GM12872 (cell line): ENCODE measurements around the gene GARS1.

Source experiments
- CTCF ChIP-seq: IDR thresholded peaks from 3 replicates; pipeline ENCODE4 v1.5.1; 2011; ENCODE audit warnings: low read depth, mild to moderate bottlenecking, low read length, moderate library complexity; ENCODE audit not compliant: insufficient read depth

The GARS1 gene

DNA sequence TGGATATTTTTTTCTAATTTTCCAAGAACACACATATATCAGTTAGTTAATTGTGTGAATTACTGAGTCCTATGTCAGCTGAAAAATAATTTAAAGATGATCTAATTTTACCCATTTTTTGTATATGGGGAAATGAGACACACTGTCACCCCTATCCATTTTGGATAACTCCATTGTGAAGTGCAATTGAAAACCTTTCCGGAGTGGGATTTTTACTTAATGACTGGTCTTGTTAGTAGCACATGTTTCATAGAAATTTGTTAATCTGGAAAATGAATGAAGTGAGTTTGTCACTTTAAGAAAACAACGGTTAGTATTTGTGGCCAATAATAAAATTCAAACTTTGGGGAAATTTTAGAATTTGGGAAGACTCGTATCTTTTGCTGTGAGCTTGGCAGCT lies 2.0 kb downstream of the GARS1 start:
- TF ChIP-seq CTCF, result no peak

DNA sequence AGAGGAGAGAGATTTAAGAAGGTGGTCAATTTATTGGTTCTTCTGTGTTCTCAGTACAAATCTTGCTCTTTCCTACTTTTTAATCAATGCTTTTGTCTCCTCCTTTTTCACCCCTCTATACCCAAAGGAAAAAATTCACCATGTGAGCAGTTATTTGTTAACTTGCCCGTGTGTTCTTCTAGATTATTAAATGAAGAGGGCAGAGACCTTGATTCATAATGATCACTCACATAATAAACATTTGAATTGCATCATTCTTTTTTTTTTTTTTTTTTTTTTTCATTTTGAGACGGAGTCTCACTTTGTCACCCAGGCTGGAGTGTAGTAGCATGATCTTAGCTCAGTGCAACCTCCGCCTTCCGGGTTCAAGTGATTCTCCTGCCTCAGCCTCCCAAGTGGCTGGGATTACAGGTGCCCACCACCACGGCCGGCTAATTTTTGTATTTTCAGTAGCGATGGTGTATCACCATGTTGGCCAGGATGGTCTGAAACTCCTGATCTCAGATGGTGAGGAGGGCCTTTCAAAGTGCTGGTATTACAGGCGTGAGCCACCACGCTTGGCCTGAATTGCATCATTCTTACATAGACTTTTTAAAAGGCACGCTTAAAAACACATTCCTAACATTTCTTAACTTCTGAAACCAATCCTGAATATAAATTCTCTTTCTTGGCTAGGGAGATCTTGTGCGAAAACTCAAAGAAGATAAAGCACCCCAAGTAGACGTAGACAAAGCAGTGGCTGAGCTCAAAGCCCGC lies 3.6 kb downstream of the GARS1 start:
- no peak for TF ChIP-seq CTCF

GRCh38 chr7:30604901-30605300 lies 10.2 kb downstream of the GARS1 start:
- no peak for TF ChIP-seq CTCF

DNA sequence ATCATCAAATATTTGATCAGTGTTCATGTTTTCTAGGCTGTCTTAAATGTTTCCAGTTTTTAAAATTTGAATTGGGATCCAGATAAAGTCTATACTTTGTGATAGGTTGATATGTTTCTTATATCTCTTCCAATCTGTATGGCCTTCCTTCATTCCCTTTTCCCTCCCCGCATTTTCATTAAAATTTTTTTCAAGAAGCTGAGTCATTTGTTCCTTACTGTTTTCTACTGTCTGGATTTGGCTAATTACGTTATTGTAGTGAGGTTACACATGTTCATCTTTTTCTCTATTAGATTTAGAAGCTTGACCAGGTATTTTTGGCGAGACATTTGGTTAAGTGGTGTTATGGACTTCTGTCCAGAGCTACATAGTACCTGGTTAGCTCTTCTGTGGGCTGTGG lies 11.2 kb downstream of the GARS1 start:
- TF ChIP-seq CTCF, result no peak

GRCh38 chr7:30612658-30613265 lies 18.1 kb downstream of the GARS1 start:
- TF ChIP-seq CTCF, result no peak

DNA sequence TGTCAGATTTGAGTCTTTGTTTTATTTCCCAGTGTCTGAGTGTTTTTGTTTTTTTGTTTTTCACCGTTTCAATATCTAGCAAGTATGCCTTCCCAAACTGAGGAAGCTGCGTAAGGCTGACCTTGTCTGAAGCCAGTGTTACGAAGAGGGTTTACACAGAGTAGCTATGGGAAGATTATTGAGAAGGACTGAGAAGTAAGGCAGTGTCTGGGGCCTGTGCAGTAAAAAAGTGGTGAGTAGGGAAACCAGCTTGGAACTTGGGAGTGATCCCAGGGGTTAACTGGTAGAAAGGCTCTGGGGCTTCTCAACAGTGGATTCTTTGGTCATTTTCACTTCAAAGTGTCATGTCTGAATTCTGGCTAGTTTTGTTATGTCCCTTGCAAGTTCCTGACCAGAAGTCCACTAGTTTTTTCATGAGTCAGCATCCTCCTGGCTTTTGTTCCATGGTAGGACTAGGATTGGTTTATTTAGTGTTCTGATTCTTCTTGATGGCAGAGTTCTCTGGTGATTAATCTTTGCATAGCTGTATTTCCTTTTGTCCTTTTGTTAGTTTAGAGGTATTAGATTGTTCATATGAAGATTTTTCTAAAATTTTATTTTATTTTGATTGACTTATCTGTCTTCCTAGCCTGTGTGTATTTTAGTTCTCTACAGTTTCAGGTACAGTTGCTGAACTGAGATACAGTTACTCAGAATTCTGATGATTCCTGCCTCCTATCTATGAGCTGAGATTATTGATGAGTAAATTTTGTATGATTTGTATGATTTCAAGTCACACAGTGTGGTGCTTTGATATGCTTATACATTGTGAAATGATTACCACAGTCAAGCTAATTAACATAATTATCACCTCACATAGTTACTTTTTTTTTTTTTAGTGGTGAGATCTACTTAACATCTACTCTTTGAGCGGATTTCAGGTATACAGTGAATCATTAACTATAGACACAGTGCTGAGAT lies 19.0 kb downstream of the GARS1 start:
- no peak for TF ChIP-seq CTCF

DNA sequence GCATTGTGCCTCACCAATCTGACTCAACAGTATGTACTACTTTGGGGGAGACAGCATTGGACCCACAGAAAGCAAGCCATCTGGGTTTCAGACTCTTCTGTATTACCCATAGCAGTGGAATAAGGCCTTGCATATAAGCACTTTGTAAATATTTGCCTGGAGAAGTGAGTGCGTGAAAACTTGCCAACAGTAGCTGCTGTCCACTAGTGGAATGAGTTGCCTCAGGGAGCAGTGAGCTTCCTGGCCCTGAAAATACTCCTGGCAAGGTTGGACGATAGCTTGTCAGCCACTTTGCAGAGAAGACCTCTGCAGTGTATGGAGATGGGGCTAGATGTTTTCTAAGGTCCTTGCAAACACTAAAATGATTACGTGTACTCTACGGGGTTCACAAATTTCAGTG lies 21.6 kb downstream of the GARS1 start:
- TF ChIP-seq CTCF, result no peak
